HG02642 (cell line): ENCODE measurements around the gene PLXNB3.

Experiments
- ATAC-seq: cut with Tn5 transposase; IDR thresholded peaks from one replicate; pipeline ENCODE4 v1.9.1; 2021; ENCODE audit warnings: mild to moderate bottlenecking; ENCODE audit not compliant: unreplicated experiment, poor library complexity

PLXNB3 gene

DNA sequence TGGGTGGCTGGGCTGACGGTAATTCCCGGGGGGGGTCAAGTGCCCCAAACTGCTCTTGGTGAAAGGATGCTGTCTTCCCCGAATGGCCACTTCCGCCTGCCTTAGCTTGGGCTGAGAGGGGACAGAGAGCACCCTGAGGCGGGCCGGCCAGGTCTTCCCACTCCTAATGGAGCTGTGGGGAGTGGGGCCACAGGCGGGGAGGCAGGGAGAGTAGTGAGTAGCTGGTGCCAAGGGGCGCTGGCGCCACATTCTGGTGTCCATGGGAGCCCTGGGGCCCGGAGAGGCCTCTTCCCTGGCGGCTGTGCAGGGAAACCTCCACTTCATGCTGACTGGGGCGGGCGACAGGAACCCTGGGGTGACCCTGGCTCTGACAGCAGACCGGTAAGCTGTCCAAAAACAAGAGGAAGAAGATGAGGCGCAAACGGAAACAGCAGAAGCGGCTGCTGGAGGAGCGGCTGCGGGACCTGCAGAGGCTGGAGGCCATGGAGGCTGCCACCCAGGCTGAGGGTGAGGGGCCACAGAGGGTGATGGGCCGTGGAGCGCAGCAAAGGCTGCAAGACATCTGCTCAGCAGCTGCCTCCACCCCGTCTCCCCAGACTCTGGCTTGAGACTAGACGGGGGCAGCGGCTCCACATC, 19.4 kb downstream of the PLXNB3 start:
- ATAC-seq: no peak

DNA sequence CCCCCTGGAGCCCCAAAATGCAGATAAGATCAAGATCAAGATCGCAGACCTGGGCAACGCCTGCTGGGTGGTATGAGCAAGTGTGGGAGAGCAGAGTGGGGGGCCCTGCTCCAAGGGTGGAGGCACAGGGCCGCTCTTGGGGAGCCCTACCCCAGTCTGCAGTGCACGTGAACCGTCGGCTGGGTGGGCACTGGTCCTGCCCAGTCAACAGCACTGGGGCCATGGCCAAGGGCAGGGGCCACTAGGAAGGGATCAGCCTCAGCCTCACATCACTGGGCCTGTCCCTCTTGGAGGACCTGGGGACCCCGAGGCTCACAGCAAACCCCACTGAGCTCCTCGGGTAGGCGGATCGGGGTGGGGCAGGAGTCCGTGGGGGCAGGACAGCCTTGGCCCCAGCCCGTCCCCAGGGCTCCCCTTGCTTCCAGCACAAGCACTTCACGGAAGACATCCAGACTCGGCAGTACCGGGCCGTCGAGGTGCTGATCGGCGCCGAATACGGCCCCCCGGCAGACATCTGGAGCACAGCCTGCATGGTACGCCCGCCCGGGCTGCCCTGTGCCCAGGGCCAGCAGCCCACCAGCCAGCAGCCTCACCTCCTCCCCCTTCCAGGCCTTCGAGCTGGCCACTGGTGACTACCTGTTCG, 20.4 kb downstream of the PLXNB3 start:
- ATAC-seq: no peak

DNA sequence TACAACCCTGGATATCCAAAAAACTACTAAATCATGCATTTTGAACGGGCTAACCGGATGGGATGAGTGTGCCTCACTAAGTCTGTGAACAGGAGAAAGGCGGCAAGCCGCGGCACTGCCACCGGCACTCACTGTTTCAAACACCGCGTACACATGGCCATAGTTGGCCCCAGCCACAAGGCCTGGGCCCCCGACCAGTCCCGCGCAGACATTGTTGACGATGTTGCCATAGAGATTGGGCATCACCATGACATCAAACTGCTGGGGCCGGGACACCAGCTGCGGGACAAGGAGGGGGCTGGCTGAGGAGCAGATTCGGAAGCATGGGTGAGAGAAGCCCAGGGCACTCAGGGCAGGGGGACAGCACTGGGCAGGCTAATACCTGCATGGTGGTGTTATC, 22.6 kb downstream of the PLXNB3 start:
- no peak for ATAC-seq

DNA sequence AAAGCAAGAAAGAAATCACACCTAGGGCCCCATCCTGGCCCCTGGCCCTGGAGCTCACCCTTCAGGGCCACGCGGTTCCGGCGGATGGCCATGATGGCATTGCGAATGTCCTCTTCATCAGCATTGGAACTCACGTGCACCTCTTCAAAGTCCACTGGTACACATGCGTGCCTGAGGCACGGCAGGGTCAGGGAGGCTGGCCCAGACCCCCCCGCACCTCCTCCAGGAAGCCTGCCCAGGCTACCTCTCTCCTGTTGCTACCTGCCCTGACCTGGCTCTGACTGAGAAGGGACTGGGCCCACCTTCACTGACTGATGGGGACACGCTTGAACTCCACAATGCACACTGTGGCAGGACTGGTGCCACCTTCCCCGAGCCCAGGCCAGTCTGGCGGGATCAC, 25.6 kb downstream of the PLXNB3 start:
- no peak for ATAC-seq

DNA sequence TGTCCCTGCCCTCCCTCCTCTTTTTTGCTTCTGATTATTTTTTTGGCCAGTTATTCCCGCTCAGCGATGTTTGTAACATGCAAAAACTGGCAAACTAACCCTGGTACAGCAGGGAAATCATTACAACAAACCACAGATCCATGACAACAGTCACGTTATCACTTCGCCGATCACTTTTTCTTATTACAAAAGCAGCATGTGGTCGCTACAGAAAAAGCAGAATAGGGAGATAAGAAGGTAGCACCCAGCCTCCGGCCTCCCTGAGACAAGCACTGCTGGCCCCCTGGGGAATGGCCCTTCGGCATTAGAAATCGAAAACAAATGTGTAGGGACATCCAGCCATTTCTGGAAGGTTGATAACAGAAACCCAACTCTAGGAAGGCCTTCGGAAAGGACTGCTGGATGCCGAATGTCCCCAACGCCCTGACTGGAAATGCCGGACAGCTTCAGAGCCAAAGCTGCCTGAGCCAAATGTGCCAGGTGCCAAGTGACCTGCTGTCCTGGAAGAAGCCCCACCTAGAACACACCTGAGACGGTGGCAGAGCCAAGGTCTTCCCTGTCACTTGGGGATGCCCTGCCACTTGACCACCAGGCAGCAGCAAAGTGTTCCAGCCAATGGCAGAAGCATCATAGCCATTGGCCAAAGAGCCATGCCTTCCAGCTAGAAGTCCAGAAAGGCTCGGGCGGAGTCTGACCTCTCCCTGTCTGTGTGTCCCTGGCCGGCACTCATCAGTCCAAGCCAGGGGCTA, 27.2 kb downstream of the PLXNB3 start:
- ATAC-seq: no peak

DNA sequence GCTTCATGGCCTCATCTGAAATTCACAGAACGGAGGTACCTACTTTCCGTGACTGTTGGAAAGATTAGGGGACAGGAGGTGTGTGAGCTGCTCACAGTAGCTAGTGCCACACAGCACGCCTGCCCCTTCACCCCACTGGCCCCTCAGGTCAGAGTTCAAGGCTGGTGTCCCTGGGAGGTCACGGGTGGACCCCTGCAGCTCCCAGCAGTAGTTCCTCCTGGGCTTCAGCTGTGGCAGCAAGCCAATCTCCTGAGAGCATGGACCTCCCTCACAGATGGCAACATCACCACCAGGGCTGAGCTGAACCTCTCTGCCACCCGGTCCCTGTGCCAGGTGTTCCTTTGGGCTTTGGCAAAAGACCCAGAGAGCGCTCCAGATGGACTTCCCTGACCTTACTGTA, 28.3 kb downstream of the PLXNB3 start:
- ATAC-seq: no peak

DNA sequence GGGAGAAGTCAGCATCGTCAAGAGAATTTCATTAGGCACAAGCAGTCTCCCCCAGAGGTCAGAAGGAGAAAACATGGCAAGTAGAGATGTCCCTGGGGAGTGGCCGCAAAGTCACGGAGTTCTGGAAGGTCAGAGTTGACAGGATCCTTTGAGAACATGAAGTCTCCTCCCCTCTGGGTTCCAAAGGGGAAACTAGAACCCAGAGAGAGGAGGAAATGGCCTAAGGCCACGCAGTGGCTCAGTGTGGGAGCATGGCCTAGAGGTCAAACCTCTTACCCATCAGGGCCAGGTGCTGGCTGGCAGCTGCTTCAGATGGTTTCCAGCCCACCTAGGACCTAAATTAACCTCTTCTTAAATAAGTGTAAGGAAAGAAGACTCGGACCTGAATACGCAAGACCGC, 29.2 kb downstream of the PLXNB3 start:
- ATAC-seq: no peak

DNA sequence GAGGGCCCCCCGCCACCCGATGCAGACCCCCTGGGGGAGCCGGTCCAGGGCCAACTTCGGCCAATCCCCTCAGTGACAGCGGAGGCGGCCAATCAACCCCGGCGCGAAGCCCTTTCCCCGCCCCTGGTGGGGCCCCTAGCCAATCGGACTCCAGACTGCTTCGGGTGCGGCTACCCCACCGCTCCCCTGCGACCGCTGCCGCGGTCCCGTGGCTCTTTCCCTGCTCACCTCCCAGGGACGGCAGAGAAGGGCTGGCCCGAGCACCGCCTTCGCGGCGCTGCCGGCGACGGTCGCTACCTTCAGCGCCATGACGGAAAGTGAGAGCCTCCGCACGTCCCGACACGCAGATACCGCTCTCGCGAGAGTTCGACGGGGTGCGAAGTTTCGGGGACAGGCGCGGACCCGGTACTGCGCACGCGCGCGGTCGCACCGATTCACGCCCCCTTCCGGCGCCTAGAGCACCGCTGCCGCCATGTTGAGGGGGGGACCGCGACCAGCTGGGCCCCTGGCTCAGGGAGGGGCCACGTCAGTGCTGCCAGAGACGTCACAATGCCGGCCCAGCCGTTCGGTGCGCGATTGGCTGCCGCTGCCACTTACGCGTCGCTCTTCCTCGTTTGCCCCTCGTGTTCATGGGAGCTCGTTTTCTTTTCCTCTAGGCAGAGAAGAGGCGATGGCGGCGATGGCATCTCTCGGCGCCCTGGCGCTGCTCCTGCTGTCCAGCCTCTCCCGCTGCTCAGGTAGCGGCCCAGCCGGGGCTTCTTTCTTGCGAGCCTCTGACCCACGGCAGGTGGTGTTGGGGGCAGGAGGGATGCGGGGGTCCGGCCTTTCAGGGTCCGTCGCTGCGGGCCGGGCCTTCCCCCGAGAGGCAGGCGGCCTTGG, 30.2 kb downstream of the PLXNB3 start, which contains the start of the genes IDH3G and SSR4:
Gene IDH3G (minus strand): TSS at position 358 of the 879 bp plus-strand sequence. CDS start 49 bp downstream, at position 309.
Gene SSR4 (plus strand): TSS at position 651 of the 879 bp plus-strand sequence. CDS start 20 bp downstream, at position 671.
- peak; percentile 94 for ATAC-seq

DNA sequence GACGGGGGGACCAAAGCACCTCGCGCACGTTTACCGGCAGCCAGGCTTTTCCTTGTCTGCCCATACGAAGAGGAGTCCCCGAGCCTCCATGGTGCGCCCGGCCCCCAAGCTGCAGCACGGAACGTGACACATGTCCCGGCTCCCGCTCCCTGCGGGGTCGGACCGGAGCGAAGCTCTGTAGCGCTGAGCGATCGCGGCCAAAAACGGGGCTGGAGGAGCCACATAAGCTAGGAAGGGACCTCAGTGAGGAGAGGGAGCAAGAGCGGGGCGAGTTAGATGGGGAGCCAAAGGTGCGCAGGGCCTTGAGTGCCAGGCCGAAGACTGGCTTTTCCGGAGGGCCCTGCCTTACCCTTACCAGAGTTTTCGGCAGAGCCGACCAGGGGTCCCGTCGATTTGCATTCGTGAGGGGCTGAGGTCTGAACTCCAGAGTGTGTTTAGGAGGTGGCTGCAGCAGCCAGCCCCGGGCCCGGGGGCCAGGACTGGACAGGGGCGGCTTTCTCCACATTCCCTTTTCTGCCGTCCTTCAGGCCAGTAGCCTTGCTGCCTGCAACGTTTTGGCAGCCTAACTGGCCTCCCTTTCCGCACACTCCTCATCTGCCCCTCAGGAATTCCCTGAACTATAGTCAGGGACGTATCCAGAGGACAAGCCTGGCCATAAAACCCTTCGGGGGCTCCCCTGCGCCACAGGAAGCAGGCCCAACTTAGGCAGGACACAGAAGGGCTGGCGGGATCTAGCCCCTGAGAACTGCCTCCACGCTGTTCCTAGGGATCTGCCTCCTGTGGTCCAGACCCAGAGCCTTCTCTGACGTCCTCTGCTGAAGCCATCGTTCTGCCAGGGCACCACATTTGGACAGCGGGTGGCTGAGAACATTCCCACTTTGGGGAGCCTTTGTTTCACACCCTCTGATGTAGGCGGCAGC, 31.1 kb downstream of the PLXNB3 start:
- no peak for ATAC-seq

DNA sequence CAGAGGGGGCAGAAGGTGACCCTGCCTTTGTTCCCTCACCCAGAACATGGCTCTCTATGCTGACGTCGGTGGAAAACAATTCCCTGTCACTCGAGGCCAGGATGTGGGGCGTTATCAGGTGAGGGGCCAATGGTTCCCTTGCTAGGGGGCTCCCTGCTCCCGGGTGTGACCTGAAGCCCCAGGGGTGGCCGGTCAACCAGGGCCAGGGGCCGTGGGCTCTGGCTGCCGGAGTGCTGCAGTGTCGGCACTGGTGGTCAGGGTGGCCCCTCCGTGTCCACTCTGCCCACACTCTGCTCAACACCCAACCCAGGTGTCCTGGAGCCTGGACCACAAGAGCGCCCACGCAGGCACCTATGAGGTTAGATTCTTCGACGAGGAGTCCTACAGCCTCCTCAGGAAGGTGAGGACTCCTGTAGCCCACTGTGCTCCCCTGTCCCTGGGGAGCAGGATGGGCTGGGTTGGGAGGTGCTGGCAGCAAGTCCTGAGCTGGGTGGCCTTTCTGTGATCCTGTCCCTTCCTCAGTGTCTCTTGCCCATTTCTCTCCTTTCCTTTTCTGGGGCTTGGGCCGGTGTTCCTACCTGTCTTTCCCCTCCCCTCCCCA, 33.5 kb downstream of the PLXNB3 start:
- no peak for ATAC-seq

DNA sequence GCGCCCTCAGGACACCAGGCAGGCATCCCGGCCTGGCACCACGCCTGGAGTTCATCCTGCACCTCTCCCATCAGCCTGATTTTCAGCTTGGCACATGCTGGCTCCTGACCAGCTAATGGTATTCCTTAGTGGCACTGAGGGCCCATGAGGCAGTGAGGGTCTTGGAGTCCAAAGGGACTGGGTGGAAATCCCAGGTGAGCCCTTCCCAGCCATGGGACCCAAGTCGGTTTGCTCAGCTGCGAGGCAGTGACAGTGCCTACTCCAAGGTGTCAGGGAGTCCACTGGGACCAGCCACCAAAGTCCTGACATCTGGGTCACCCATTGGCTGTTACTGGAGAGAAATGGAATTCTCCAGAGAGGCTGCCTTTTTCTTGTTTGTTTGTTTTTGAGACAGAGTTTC, 35.3 kb downstream of the PLXNB3 start:
- ATAC-seq: no peak

DNA sequence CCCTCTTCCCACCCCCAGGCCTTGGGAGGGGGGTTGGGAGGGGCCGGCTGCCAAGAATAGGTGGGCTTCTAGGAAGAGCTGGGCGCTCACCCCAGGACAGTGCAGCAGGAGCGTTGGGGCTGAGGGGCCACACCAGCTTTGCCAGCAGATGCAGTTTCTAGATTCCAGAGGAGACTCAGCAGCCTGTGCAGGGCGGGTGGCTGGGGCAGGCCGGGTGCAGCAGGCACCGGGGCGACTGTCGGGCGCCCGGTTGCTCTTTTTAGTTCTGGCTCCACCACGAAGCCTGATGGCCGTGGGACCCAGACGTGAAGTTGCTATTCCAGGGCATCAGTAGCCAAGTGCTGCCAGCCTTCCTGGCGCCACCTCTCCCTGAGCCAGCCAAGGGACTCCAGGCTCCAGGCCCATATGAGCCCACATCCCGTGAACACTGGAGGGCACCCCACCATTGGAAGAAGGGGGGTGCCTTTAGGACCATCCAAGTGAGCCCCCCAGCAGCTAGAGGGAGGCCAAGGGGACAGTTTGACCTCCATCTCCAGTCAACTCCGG, 36.2 kb downstream of the PLXNB3 start:
- no peak for ATAC-seq

DNA sequence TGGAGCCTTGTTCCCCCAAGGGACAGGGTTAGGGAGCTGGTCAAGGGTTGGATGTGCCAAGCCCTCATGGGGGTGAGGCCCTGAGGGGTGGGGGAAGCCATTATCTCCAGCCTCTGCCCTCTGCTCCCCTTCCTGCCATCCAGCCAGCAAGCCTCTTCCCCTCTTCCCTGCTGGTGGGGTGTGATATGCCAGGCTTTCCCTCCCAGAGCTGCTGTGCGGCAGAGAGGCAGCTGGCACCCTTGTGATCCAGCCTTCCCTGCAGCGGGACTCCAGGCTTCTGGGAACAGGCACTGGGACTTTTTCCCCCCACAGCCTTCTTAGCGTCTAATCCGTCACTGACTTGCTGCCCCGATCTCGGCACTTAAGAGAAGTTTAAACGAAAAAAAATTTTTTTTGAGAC, 36.7 kb downstream of the PLXNB3 start:
- ATAC-seq: no peak

DNA sequence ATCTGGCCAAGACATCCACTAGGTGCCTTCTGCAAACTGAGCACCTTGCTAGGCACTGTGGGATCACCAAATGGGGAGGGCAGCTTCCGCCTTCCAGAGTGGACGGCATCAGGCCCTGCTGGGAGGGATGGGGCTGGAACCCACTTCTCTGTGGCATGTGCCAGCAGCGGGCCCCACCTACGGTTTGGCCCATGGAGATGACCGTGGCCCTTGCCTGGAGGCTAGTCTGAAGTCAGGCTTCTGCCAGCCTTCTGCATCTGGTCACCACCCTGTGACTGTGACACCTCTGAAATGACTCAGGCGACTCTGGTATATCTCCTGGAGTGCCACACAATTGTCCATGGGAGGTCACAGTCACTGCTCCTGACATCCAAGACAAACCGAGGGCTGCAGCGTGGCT, 37.6 kb downstream of the PLXNB3 start:
- ATAC-seq: no peak

DNA sequence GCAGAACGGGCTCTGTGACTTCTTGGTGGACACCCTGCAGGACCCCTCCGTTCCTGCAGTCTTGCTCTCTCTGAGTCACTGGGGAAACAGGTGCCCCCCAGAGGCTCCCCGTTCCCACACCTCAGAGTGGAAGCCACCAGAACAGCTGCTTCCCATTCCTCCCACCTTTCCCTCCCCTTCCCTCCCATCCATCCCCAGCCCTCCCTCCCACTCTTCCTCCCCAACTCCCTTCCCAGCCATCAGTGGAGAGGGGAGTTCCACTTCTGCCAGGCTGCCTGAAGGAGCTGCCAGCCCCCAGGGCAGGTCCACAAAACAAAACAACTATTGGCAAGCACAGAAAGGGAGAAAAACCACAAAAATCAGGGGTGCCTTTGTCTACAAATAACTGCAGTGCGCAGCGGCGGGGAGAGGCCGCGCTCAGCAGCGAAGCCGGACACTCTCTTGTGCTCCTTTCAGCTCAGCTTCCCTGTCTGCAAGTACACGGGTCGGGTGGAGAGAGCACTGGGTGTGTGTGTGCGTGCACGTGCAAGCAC, 38.5 kb downstream of the PLXNB3 start:
- ATAC-seq: no peak

DNA sequence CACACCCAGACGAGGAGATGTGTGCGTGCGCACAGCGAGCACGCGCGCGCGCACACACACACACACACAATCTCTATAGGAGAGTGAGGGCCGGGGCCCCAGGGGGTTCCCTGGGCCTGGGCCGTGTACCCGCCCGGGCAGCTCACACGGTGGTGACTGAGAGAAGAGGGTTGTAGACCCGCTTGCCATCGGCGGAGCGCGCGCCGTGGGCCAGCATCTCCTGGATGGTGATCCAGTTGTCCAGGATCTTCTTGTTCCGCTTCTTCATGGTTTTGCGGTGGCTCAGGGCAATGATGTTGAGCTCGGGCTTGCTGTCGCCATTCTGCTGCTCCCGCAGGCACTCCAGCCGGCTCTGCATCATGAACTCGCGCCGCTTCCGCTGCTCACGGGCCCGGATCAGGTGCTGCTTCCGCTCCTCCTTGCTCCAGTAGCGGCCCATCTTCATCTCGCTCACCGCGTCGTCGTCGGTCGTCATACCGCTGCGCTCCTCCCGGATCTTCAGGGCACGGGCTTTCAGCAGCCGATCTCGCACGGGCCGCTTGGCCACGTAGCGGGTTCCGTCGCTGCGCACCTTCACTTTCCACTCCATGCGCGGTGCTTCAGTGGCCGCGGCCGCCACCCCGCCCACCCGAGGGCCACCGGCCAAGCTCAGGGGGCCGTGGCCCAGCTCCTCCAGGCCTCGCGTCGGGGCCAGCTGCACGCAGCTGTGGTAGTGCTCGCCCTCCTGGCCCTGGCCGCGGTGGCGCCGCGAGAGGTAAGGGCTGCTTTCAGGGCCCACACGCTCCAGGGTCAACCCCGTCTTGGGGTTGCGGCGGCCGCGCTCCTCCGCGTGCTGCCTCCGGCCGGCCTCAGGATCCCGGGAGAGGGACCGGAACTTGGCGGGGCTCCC, 39.4 kb downstream of the PLXNB3 start:
- ATAC-seq: no peak

DNA sequence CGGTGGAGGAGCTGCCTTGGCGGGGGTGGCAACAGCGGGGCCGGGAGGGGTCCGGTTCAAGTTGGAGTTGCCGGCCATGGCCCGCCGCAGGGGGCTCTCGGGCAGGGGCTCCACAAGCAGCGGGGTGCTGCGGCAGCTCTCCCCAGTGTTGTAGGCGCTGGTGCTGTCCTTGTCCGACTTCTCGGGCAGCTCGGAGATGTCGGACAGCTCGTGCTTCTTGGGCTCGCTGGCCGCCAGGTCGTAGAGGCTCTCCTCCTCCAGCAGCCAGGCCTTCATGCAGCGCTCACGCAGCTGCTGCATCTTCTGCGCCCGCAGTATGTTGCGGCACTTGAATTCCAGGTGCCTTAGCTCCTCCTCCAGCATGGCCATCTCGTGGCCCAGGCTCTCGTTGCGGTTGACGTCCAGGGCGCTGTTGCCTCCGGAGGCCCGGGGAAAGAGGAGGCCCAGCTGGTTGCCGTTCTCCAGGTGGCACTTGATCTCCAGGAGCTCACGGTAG, 40.1 kb downstream of the PLXNB3 start:
- ATAC-seq: no peak
